NK-92 treated with Interleukin-12 subunit alpha and Interleukin-12 subunit beta, amount 100 ng/mL, for 24 hours (cell line): ENCODE data around the gene KLF2.
A peak's percentile ranks its signal among the peaks of the same experiment; 100 is the strongest.

Source experiments
- DNase-seq: peaks from one replicate; lab custom pipeline; 2025; lab: John Stamatoyannopoulos, UW

The KLF2 gene

DNA sequence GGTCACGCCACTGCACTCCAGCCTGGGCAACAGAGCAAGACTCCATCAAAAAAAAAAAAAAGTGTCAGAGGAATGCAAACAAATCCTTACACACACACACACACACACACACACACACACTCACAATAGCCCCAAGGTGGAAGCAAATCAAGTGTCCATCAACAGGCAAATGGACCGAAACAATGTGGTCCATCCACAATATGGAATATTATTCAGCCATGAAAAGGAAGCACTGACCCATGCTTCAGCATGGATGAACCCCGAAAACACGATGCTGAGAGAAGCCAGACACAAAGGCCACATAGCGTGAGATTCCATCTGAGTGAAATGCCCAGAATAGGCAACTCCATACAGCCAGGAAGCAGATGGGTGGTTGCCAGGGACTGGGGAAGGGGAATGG is 16.5 kb upstream of the KLF2 start:
- DNase-seq = no peak

DNA sequence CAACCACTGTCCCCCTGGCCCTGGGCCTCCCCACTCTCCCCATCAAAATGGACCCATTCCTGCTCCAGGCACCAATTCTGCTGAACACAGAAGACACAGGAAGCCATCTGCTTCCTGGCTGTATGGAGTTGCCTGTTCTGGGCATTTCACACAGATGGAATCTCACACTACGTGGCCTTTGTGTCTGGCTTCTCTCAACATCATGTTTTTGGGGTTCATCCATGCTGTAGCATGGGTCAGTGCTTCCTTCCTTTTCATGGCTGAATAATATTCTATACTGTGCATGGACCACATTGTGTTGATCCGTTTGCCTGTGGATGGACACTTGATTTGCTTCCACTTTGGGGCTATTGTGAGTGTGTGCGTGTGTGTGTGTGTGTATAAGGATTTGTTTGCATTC is 15.0 kb upstream of the KLF2 start:
- DNase-seq = no peak

GRCh38 chr19:16315825-16316505 is 8.7 kb upstream of the KLF2 start:
- no peak for DNase-seq

GRCh38 chr19:16316506-16316882 is 8.1 kb upstream of the KLF2 start:
- DNase-seq = no peak

GRCh38 chr19:16319481-16319880 is 5.1 kb upstream of the KLF2 start:
- DNase-seq = no peak

GRCh38 chr19:16320987-16321386 is 3.6 kb upstream of the KLF2 start:
- DNase-seq = no peak

DNA sequence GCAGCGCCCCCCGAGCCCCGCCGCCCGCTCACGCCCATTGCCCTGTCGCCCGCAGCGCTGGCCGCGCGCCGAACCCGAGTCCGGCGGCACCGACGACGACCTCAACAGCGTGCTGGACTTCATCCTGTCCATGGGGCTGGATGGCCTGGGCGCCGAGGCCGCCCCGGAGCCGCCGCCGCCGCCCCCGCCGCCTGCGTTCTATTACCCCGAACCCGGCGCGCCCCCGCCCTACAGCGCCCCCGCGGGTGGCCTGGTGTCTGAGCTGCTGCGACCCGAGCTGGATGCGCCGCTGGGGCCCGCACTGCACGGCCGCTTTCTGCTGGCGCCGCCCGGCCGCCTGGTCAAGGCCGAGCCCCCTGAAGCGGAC is 518 bp downstream of the KLF2 start:
- DNase-seq = no peak

DNA sequence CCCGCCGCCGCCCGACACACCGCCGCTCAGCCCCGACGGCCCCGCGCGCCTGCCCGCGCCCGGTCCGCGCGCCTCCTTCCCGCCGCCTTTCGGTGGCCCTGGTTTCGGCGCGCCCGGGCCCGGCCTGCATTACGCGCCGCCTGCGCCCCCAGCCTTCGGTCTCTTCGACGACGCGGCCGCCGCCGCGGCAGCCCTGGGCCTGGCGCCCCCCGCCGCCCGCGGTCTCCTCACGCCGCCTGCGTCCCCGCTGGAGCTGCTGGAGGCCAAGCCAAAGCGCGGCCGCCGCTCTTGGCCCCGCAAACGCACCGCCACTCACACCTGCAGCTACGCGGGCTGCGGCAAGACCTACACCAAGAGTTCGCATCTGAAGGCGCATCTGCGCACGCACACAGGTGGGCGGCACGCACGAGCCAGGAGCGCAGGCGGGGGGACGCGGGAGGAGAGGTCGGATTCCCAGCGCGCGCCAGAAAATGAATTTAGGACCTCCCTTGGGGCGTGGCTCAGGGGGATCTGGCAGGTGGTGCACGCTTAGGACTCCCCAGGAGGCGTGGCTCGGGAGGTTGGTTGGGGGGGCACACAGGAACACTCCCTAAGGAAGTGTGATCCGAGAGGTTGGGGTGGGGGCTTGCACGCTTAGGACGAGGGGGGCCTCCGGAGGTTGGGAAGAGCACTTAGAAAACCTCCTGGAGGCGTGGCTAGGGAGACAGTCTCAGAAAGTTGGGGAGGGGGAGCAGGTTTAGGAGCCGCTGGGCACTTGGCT is 1.2 kb downstream of the KLF2 start:
- no peak for DNase-seq

GRCh38 chr19:16326401-16327168 is 2.0 kb downstream of the KLF2 start:
- no peak for DNase-seq

DNA sequence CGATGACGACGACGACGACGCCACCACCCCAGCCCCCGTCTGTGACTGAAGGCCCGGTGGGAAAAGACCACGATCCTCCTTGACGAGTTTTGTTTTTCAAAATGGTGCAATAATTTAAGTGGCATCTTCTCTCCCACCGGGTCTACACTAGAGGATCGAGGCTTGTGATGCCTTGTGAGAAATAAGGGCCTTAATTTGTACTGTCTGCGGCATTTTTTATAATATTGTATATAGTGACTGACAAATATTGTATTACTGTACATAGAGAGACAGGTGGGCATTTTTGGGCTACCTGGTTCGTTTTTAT is 2.5 kb downstream of the KLF2 start:
- no peak for DNase-seq

- no peak for DNase-seq
Observed at GRCh38 chr19:16327501-16327900, 2.9 kb downstream of the KLF2 start.

- DNase-seq = peak; percentile 60
Observed at GRCh38 chr19:16327911-16328823, 3.5 kb downstream of the KLF2 start.

GRCh38 chr19:16328824-16329482 is 4.3 kb downstream of the KLF2 start:
- DNase-seq = no peak

- peak; percentile 94 for DNase-seq
Observed at GRCh38 chr19:16330368-16330801, 5.8 kb downstream of the KLF2 start.

GRCh38 chr19:16330806-16331690 is 6.4 kb downstream of the KLF2 start:
- DNase-seq = no peak

DNA sequence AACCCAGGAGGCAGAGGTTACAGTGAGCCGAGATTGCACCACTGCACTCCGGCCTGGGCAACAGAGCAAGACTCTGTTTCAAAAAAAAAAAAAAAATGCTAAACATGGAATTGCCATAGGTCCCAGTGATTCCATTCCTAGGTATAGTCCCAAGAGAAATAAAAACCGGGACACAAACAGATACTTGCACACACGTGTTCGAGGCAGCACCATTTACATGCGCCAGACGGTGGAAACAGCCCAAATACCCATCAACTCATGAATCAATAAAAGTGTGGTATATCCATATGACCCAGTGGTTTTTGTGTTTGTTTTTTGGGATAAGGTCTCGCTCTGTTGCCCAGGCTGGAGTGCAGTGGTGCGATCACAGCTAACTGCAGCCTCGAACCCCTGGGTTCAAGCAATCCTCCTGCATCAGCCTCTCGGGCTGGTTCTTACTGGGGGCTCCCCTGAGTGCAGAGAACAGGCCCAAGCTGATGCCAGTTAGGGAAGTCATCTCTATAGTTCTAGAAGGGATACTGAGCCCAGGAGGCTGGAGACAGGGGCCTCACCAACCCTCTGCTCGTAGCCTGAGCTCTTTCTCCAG is 8.5 kb downstream of the KLF2 start:
- DNase-seq = no peak

- DNase-seq = no peak
Observed at GRCh38 chr19:16334411-16334810, 9.8 kb downstream of the KLF2 start.

DNA sequence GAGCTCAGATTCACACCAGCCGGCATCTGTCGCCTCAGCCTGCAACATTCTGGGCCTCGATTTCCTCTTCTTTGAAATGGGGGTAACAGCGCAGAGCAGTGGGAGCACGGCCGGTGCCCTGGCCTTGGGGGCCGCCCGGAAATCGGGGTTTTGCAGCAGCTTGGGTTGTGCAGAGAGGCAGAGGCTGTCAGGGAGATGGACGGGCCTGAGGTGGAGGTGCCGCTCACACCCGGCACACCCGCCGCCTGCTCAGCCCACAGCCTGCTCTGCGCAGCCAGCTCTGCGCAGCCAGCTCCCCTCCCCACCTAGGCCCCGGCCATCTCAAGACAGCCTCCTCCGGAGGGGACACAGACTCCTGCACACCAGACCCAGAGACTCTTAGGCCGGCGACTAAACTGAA is 10.6 kb downstream of the KLF2 start:
- no peak for DNase-seq

- no peak for DNase-seq
Observed at GRCh38 chr19:16336571-16336970, 11.9 kb downstream of the KLF2 start.

- no peak for DNase-seq
Observed at GRCh38 chr19:16337809-16338469, 13.3 kb downstream of the KLF2 start.
